B cell (primary cell): Measurements from ENCODE around the gene SCYL3. TPM values are rescaled to one million over a fixed set of nuclear protein-coding genes. Genes with fewer than 3 reads are reported as not detected.

Experiments
- ATAC-seq: fragments of 200-7000 bp; cut with Tn5 transposase; one replicate; pipeline ENCODE4 v1.10.0; 2021; ENCODE audit warnings: low read depth, mild to moderate bottlenecking, moderate number of reproducible peaks, moderate library complexity
- CTCF ChIA-PET: fragments of 350-600 bp; sonication (Branson Sonifier 250); formaldehyde crosslinking; loops from one replicate; lab custom pipeline; 2021; ENCODE audit warnings: antibody characterized with exemption, inconsistent platforms; lab: Charles Lee
- POLR2A ChIA-PET: fragments of 350-600 bp; sonication (Branson Sonifier 250); formaldehyde crosslinking; loops from one replicate; lab custom pipeline; 2021; ENCODE audit warnings: antibody characterized with exemption; lab: Charles Lee
- DNase-seq: peaks from one replicate; pipeline ENCODE4 v3.0.0; 2013
- H2AFZ ChIP-seq: 2 replicates; pipeline ENCODE4 v1.6.1; 2012; ENCODE audit warnings: mild to moderate bottlenecking, low read depth, low read length; ENCODE audit not compliant: insufficient read depth, poor library complexity, severe bottlenecking
- H3K27ac ChIP-seq, 2 donors: 1 replicate in 1 of 2; 2 replicates in 1 of 2; pipeline ENCODE4 v1.5.1; 2012 to 2013; ENCODE audit warnings: low read length in 2 of 2, mild to moderate bottlenecking in 2 of 2, moderate library complexity in 1 of 2
- H3K27me3 ChIP-seq, 4 experiments: fragments of 200-600 bp in 1 of 4; sonication (generic) in 1 of 4; replicated peaks in 1 of 4; 1 replicate in 2 of 4; 2 replicates in 2 of 4; pipeline versions ENCODE4 v1.6.1 to v1.7.0; 2013 to 2016; ENCODE audit warnings: low read length in 3 of 4, mild to moderate bottlenecking in 2 of 4, mixed read lengths in 1 of 4, moderate library complexity in 1 of 4; ENCODE audit not compliant: insufficient read depth in 4 of 4, control insufficient read depth in 3 of 4; ENCODE audit errors: control extremely low read depth in 1 of 4
- H3K36me3 ChIP-seq, 2 experiments: replicated peaks in 1 of 2; 1 replicate in 1 of 2; 2 replicates in 1 of 2; pipeline versions ENCODE4 v1.6.1 to v1.7.1; 2013; ENCODE audit warnings: low read length in 1 of 2; ENCODE audit not compliant: insufficient read depth in 2 of 2, control insufficient read depth in 1 of 2; ENCODE audit errors: control extremely low read depth in 1 of 2, extremely low read depth in 1 of 2
- H3K4me1 ChIP-seq, 2 donors: fragments of 200-600 bp in 1 of 2; sonication (generic) in 1 of 2; 1 replicate in 1 of 2; 2 replicates in 1 of 2; pipeline versions ENCODE4 v1.5.1 to v1.6.1; 2013 to 2017; ENCODE audit warnings: low read length in 2 of 2; ENCODE audit not compliant: control insufficient read depth in 2 of 2, insufficient read depth in 2 of 2
- H3K4me2 ChIP-seq: replicated peaks from 2 replicates; pipeline ENCODE3; 2012; ENCODE audit warnings: mild to moderate bottlenecking, low read depth, low read length; ENCODE audit not compliant: poor library complexity, severe bottlenecking
- H3K4me3 ChIP-seq, 5 experiments: fragments of 200-600 bp in 1 of 5; sonication (generic) in 1 of 5; 1 replicate in 3 of 5; 2 replicates in 2 of 5; pipeline versions ENCODE4 v1.5.1 to v1.7.0; 2011 to 2016; ENCODE audit warnings: low read length in 4 of 5, mild to moderate bottlenecking in 4 of 5, low read depth in 2 of 5, control low read depth in 1 of 5, moderate library complexity in 1 of 5; ENCODE audit not compliant: insufficient read depth in 1 of 5; ENCODE audit errors: control extremely low read depth in 1 of 5, extremely low read depth in 1 of 5
- H3K79me2 ChIP-seq: fragments of 200-600 bp; sonication (generic); one replicate; pipeline ENCODE4 v1.6.0; 2016; ENCODE audit warnings: low read length; ENCODE audit not compliant: control insufficient read depth, insufficient read depth
- H3K9ac ChIP-seq: fragments of 200-600 bp; sonication (generic); 2 replicates; pipeline ENCODE4 v1.6.1; 2017; ENCODE audit warnings: mild to moderate bottlenecking, low read length, moderate library complexity
- H3K9me3 ChIP-seq, 3 donors: one replicate each; pipeline versions ENCODE4 v1.6.1 to v1.7.1; 2013; ENCODE audit warnings: low read length in 2 of 3; ENCODE audit not compliant: control insufficient read depth in 2 of 3, insufficient read depth in 1 of 3; ENCODE audit errors: control extremely low read depth in 1 of 3
- H4K20me1 ChIP-seq: 2 replicates; pipeline ENCODE4 v1.6.0; 2012; ENCODE audit warnings: mild to moderate bottlenecking, low read length; ENCODE audit not compliant: insufficient read depth, control insufficient read depth, poor library complexity, severe bottlenecking
- H3K27ac Mint-ChIP-seq: one replicate; pipeline ENCODE4 v1.8.0; 2021; ENCODE audit warnings: mixed read lengths
- H3K27me3 Mint-ChIP-seq: one replicate; pipeline ENCODE4 v1.8.0; 2021; ENCODE audit warnings: mixed read lengths
- H3K4me1 Mint-ChIP-seq: one replicate; pipeline ENCODE4 v1.8.0; 2021; ENCODE audit warnings: mixed read lengths
- H3K4me3 Mint-ChIP-seq: one replicate; pipeline ENCODE4 v1.8.0; 2021; ENCODE audit warnings: mixed read lengths
- H3K9me3 Mint-ChIP-seq: one replicate; pipeline ENCODE4 v1.8.0; 2022; ENCODE audit warnings: mixed read lengths; ENCODE audit not compliant: insufficient read depth
- EZH2 ChIP-seq: IDR thresholded peaks from 2 replicates; pipeline ENCODE4 v1.6.1; 2012; ENCODE audit warnings: borderline replicate concordance, low read depth, mild to moderate bottlenecking, moderate library complexity, low read length; ENCODE audit not compliant: insufficient read depth, poor library complexity, severe bottlenecking
- intact Hi-C: fragments of 100-400 bp; cut with micrococcal nuclease; formaldehyde crosslinking; loops from one replicate; pipeline ENCODE4 v1.10.0; 2022
- polyA plus RNA-seq: library from polyadenylated mRNA; depleted of rRNA; stranded (reverse); fragments of >200 nt; gene quantifications from 2 replicates; pipeline ENCODE4 v1.2.3, GENCODE V29; 2012
- small RNA-seq: library from RNA; depleted of rRNA; stranded (forward); fragments of <200 nt; gene quantifications from one replicate; pipeline ENCODE3, GENCODE V24; 2012; ENCODE audit warnings: low replicate concordance, low read depth; ENCODE audit not compliant: insufficient read length
- total RNA-seq, 2 donors: library from RNA; stranded (reverse); fragments of 120-200 nt in 1 of 2; gene quantifications; 1 replicate in 1 of 2; 2 replicates in 1 of 2; pipeline versions ENCODE4 v1.2.3 to v1.2.4, GENCODE V29; 2013 to 2022
- TF ChIP-seq, protein P1 (sequence below): fragments of 200-600 bp; IDR thresholded peaks from one replicate; pipeline ENCODE4 v1.8.0; 2022; ENCODE audit warnings: antibody characterized with exemption, mild to moderate bottlenecking

Gene SCYL3
- total and polyA plus RNA-seq, 2 donors (not counting 1 experiment from before 2014, with no cell fraction given), result 14.2 to 18.4 TPM

DNA sequence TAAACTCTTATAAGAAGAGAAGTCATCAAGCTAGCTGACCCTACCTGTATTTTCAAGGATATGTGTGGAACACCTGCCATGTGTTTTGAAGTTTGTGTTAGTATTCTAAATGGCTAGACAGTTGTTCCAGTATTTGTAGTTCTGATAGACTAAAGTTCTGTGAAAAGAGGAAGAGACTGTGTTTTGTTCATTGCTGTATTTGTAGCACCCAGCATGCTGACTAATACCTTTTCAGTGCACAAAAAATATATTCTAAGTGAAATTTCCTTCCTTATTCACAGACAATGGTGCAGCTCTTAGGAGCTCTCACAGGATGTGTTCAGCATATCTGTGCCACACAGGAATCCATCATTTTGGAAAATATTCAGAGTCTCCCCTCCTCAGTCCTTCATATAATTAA, 90.8 kb downstream of the SCYL3 start:
- TF ChIP-seq, protein P1, sequence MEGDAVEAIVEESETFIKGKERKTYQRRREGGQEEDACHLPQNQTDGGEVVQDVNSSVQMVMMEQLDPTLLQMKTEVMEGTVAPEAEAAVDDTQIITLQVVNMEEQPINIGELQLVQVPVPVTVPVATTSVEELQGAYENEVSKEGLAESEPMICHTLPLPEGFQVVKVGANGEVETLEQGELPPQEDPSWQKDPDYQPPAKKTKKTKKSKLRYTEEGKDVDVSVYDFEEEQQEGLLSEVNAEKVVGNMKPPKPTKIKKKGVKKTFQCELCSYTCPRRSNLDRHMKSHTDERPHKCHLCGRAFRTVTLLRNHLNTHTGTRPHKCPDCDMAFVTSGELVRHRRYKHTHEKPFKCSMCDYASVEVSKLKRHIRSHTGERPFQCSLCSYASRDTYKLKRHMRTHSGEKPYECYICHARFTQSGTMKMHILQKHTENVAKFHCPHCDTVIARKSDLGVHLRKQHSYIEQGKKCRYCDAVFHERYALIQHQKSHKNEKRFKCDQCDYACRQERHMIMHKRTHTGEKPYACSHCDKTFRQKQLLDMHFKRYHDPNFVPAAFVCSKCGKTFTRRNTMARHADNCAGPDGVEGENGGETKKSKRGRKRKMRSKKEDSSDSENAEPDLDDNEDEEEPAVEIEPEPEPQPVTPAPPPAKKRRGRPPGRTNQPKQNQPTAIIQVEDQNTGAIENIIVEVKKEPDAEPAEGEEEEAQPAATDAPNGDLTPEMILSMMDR, result no peak
- no peak for TF ChIP-seq EZH2
- no peak overlapping the region for H3K4me3 Mint-ChIP-seq
- Histone ChIP-seq H3K27ac (no peak overlapping the region), H3K4me2 (no peak overlapping the region), H3K27me3 (no peaks in the 10 kb centered on the region), H3K4me1 (no peaks in the 10 kb centered on the region), H3K9me3 (no peaks in the 10 kb centered on the region), H3K79me2 (peaks cover 12% of the 10 kb centered on the region), H2AFZ (no peak overlapping the region), H3K4me3 (no peak overlapping the region), H3K9ac (no peak overlapping the region), H3K36me3 (peaks cover 6 to 9% of the 10 kb centered on the region in 2 experiments), H4K20me1 (no peaks in the 10 kb centered on the region)
- no peak overlapping the region for H3K27ac Mint-ChIP-seq
- H3K27me3 Mint-ChIP-seq, result no peaks in the 10 kb centered on the region
- ATAC-seq (no peak), DNase-seq (no peak)
- H3K9me3 Mint-ChIP-seq, result no peaks in the 10 kb centered on the region
- intact Hi-C loops, result no loop called here
- POLR2A ChIA-PET, result no interaction called here
- CTCF ChIA-PET, result interaction anchor here (1.5 to 3.1 kb wide), 2 partner anchors 202 to 252 kb away, joined by 5 to 13 read pairs; no protein-coding TSS in a partner anchor
- H3K4me1 Mint-ChIP-seq, result no peaks in the 10 kb centered on the region

Small RNAs within 50 kb of the gene (small RNA-seq; reads per million reads assigned to genes)
- gene RN7SL333P, result not detected

Other genes with a start within 250 kb of the SCYL3 start
- gene SELL, start 182.3 kb downstream of the SCYL3 start, total RNA-seq, result 250 and 262 TPM in 2 replicates
- 212 and 258 TPM in 2 replicates for gene SELL, start 182.3 kb downstream of the SCYL3 start, polyA plus RNA-seq
- not detected in 2 replicates for gene SELE, start 159.8 kb downstream of the SCYL3 start, total RNA-seq
- gene SELE, start 159.8 kb downstream of the SCYL3 start, polyA plus RNA-seq, result not detected in 2 replicates
- 16.9 and 18.9 TPM in 2 replicates for gene METTL18, start 99.0 kb downstream of the SCYL3 start, total RNA-seq
- 2.1 and 3.1 TPM in 2 replicates for gene METTL18, start 99.0 kb downstream of the SCYL3 start, polyA plus RNA-seq
- gene KIFAP3, start 180.8 kb upstream of the SCYL3 start, total RNA-seq, result 14.1 and 14.9 TPM in 2 replicates
- gene KIFAP3, start 180.8 kb upstream of the SCYL3 start, polyA plus RNA-seq, result 3.7 and 4.6 TPM in 2 replicates